ENCODE results near the gene SMYD5. TPM values are rescaled to one million over a fixed set of nuclear protein-coding genes. Genes with fewer than 3 reads are reported as not detected.
A peak's percentile ranks its signal among the peaks of the same experiment; 100 is the strongest.

The SMYD5 gene
- total RNA-seq, 2 donors from 2014 or later = 27.2 to 47.1 TPM

- H3K4me1 Mint-ChIP-seq (ENCODE audit: low read depth in 2 of 2) = peaks cover 36 to 47% of the 10 kb centered on the region in 2 donors
- no peaks in the 10 kb centered on the region for H3K27me3 Mint-ChIP-seq
- DNase-seq (ENCODE audit: low spot score) (no peak), ATAC-seq (no peak)
- peak overlapping the region in 1 of 2 donors; percentile 4 for H3K27ac Mint-ChIP-seq
- no peaks in the 10 kb centered on the region for H3K9me3 Mint-ChIP-seq
- H3K36me3 Mint-ChIP-seq = peaks cover 18% of the 10 kb centered on the region
- peak overlapping the region; percentile 98 for H3K4me3 Mint-ChIP-seq
These were observed 23.1 kb downstream of the SMYD5 start for GRCh38 chr2:73237168-73237567.

GRCh38 chr2:73238149-73238548 lies 24.1 kb downstream of the SMYD5 start:
- no peak for DNase-seq (ENCODE audit: low spot score)
- Mint-ChIP-seq H3K4me3 (no peak overlapping the region), H3K36me3 (peaks cover 18% of the 10 kb centered on the region)

DNA sequence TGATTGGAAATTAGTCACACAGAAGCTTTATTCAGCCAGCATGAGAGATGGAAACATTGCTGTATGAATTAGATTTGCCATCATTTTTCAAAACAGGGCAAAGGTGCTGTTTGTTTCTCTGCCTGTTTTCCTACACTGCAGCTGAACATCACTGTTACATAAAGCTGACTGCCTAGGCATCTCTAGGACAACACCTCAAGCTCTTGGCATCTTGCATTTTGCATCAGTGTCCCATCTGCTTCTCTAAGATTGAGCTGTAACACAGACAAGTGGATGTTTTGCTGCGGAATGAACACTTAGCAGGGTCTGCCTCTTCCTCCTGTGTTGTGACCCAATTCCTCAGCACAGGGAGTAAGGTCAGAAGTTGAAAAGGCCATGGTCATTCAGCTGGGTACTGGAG lies 24.9 kb downstream of the SMYD5 start:
- ATAC-seq = no peak
- peak overlapping the region in 1 of 2 donors; percentile 47 for H3K27ac Mint-ChIP-seq
- H3K9me3 Mint-ChIP-seq = no peaks in the 10 kb centered on the region
- peaks cover 32 to 35% of the 10 kb centered on the region in 2 donors for H3K4me1 Mint-ChIP-seq (ENCODE audit: low read depth in 2 of 2)
- no peak overlapping the region for H3K4me3 Mint-ChIP-seq
- DNase-seq (ENCODE audit: low spot score) = no peak
- H3K36me3 Mint-ChIP-seq = peaks cover 22% of the 10 kb centered on the region
- H3K27me3 Mint-ChIP-seq = no peaks in the 10 kb centered on the region

More at GRCh38 chr2:73238149-73238548, 24.1 kb downstream of the SMYD5 start:
- no peaks in the 10 kb centered on the region for H3K9me3 Mint-ChIP-seq
- H3K27ac Mint-ChIP-seq = peak overlapping the region in 1 of 2 donors; percentile 47
- no peak for ATAC-seq
- no peaks in the 10 kb centered on the region for H3K27me3 Mint-ChIP-seq
- H3K4me1 Mint-ChIP-seq (ENCODE audit: low read depth in 2 of 2) = peaks cover 32 to 41% of the 10 kb centered on the region in 2 donors

- H3K4me1 Mint-ChIP-seq (ENCODE audit: low read depth in 2 of 2) = peaks cover 29 to 37% of the 10 kb centered on the region in 2 donors
- no peak overlapping the region for H3K27ac Mint-ChIP-seq
- H3K36me3 Mint-ChIP-seq = peaks cover 26% of the 10 kb centered on the region
- ATAC-seq (no peak), DNase-seq (ENCODE audit: low spot score) (no peak)
- no peaks in the 10 kb centered on the region for H3K9me3 Mint-ChIP-seq
- no peak overlapping the region for H3K4me3 Mint-ChIP-seq
- no peaks in the 10 kb centered on the region for H3K27me3 Mint-ChIP-seq
These were observed 25.7 kb downstream of the SMYD5 start for GRCh38 chr2:73239776-73240175.

- no peak overlapping the region for H3K27ac Mint-ChIP-seq
- no peaks in the 10 kb centered on the region for H3K9me3 Mint-ChIP-seq
- no peak overlapping the region for H3K4me3 Mint-ChIP-seq
- H3K27me3 Mint-ChIP-seq = no peaks in the 10 kb centered on the region
- H3K36me3 Mint-ChIP-seq = peaks cover 24% of the 10 kb centered on the region
- peaks cover 6 to 13% of the 10 kb centered on the region in 2 donors for H3K4me1 Mint-ChIP-seq (ENCODE audit: low read depth in 2 of 2)
- DNase-seq (ENCODE audit: low spot score) = no peak
- ATAC-seq = no peak
These were observed 30.0 kb downstream of the SMYD5 start for GRCh38 chr2:73243884-73244570.

DNA sequence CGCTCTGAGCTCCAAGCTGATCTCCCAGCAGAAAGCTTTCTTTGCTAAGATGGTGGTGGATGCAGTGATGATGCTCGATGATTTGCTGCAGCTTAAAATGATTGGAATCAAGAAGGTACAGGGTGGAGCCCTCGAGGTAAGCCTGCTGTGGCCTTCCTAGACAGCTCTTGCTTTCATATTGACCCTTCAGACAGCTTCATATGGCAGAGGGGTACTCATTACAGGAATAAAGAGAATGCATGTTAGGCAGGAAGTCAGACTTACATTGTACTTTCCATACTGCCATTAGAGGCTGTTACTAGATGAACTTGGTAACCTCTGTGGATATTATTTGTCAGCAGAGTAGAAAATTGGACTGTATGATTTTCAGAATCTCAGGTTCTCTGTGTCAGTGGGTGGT lies 30.5 kb downstream of the SMYD5 start:
- Mint-ChIP-seq H3K4me3 (no peak overlapping the region), H3K36me3 (peaks cover 29% of the 10 kb centered on the region), H3K9me3 (no peaks in the 10 kb centered on the region), H3K4me1 (ENCODE audit: low read depth in 2 of 2) (peaks cover 6 to 13% of the 10 kb centered on the region in 2 donors), H3K27ac (no peak overlapping the region), H3K27me3 (no peaks in the 10 kb centered on the region)
- ATAC-seq = peak in 1 of 2 donors; percentile 48
- no peak for DNase-seq (ENCODE audit: low spot score)

DNA sequence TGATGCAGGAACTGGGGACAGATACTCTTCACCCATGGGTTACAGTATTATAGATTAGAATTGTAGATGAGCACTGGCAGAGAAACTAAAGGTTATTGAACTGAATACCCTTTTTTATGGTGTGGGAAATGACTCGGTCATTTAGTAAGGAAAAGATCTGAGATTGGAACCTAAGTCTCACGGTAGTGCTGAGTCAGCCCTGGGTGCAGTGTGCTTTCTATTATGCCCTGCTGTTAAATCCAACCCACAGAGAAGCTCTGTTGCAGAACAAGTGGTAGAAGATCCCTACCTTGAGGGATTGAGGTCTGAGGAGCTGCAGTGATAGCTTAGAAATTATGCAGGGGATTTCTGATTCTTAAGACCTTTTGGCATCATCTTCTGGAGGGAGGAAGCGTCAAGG lies 32.8 kb downstream of the SMYD5 start:
- H3K27ac Mint-ChIP-seq = no peak overlapping the region

DNA sequence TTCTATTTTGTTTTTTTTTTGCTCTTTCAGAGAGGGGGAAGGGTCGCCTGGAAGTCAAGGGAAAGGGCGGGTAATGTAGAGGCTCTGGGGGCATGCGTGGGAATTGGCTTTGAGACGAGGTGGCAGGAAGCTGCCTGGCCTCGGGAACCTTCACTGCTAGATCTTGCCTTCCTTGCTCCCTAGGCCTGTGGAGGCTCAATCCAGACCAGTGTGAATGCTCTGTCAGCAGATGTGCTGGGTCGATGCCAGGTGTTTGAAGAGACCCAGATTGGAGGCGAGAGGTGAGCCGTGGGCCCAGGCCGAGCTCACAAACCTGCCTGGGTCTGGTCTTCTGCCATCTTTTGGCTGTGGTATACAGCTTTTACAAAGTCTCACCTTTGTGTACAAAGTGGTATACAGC lies 35.6 kb downstream of the SMYD5 start:
- Mint-ChIP-seq H3K4me1 (ENCODE audit: low read depth in 2 of 2) (peaks cover 0 to 13% of the 10 kb centered on the region in 2 donors), H3K9me3 (no peaks in the 10 kb centered on the region), H3K27ac (no peak overlapping the region), H3K36me3 (peaks cover 31% of the 10 kb centered on the region), H3K4me3 (no peak overlapping the region), H3K27me3 (no peaks in the 10 kb centered on the region)
- ATAC-seq (no peak), DNase-seq (ENCODE audit: low spot score) (no peak)

More for the DNA sequence above, 32.8 kb downstream of the SMYD5 start:
- Mint-ChIP-seq H3K4me3 (no peak overlapping the region), H3K9me3 (no peaks in the 10 kb centered on the region), H3K36me3 (peaks cover 34% of the 10 kb centered on the region), H3K27me3 (no peaks in the 10 kb centered on the region), H3K4me1 (ENCODE audit: low read depth in 2 of 2) (peaks cover 6 to 13% of the 10 kb centered on the region in 2 donors)
- DNase-seq (ENCODE audit: low spot score) (no peak), ATAC-seq (no peak)

DNA sequence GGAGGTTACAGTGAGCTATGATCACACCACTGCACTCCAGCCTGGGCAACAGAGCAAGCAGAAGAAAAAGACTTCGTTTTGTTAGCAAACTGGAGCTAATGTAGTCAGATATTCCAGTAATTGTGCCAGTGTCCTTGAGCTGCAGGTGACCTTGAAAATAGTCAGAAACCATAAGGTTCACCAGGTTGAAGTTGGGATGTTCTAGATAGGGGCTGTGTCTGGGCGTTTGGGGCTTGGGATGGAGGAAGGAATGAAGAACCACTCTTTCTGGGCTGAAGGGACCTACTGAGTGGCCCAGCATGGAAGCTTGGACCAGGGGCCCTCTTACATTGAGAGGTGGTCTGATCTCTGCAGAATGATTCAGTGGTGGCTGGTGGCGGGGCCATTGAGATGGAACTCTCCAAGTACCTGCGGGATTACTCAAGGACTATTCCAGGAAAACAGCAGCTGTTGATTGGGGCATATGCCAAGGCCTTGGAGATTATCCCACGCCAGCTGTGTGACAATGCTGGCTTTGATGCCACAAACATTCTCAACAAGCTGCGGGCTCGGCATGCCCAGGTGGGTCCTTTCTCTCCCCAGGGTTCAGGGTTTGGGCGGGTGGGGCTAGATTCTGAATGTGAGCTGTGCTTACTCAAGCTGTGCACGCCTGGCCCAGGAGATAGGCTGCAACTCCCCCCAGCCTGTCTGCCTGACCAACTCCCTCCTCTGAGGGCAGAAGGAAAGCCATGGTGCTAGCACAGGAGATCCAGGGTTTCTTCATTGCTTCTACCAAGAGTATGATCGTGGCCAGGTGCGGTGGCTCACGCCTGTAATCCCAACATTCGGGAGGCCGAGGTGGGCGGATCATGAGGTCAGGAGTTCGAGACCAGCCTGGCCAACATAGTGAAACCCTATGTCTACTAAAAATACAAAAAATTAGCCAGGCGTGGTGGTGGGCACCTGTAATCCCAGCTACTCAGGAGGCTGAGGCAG lies 37.1 kb downstream of the SMYD5 start:
- no peak for ATAC-seq
- H3K9me3 Mint-ChIP-seq = no peaks in the 10 kb centered on the region
- peaks cover 0 to 11% of the 10 kb centered on the region in 2 donors for H3K4me1 Mint-ChIP-seq (ENCODE audit: low read depth in 2 of 2)
- H3K27me3 Mint-ChIP-seq = no peaks in the 10 kb centered on the region
- no peak overlapping the region for H3K27ac Mint-ChIP-seq
- no peak for DNase-seq (ENCODE audit: low spot score)
- H3K4me3 Mint-ChIP-seq = no peak overlapping the region
- peaks cover 24% of the 10 kb centered on the region for H3K36me3 Mint-ChIP-seq

DNA sequence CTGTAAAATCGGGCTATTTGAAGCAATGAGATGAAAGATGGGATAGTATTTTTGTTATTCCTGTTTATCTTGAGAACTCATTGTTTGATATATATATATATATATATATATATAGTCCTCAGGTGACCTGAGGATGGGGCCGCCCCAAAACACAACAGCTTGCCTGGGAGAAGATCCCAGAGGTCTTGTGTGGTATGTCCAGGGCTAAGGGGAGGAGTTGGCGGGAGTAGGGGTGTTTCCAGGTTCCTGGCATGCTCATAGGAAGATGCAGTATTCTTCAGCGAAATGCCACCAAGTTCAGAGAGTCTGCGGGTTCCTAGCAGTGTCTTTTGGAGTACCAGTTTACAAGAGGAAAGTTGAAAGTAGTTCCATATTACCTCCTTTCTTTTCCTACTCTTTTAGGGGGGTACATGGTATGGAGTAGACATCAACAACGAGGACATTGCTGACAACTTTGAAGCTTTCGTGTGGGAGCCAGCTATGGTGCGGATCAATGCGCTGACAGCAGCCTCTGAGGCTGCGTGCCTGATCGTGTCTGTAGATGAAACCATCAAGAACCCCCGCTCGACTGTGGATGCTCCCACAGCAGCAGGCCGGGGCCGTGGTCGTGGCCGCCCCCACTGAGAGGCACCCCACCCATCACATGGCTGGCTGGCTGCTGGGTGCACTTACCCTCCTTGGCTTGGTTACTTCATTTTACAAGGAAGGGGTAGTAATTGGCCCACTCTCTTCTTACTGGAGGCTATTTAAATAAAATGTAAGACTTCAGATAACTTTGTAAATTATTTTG lies 38.4 kb downstream of the SMYD5 start:
- Mint-ChIP-seq H3K4me3 (no peak overlapping the region), H3K27me3 (no peaks in the 10 kb centered on the region), H3K4me1 (ENCODE audit: low read depth in 2 of 2) (peaks cover 0 to 6% of the 10 kb centered on the region in 2 donors), H3K9me3 (no peaks in the 10 kb centered on the region), H3K36me3 (peaks cover 14% of the 10 kb centered on the region), H3K27ac (no peak overlapping the region)
- ATAC-seq (no peak), DNase-seq (ENCODE audit: low spot score) (no peak)

- DNase-seq (ENCODE audit: low spot score) (no peak), ATAC-seq (no peak)
- peaks cover 14% of the 10 kb centered on the region for H3K36me3 Mint-ChIP-seq
- no peak overlapping the region for H3K4me3 Mint-ChIP-seq
- peaks cover 0 to 6% of the 10 kb centered on the region in 2 donors for H3K4me1 Mint-ChIP-seq (ENCODE audit: low read depth in 2 of 2)
- H3K27ac Mint-ChIP-seq = peak overlapping the region in 1 of 2 donors; percentile 44
- no peaks in the 10 kb centered on the region for H3K9me3 Mint-ChIP-seq
- no peaks in the 10 kb centered on the region for H3K27me3 Mint-ChIP-seq
These were observed 39.4 kb downstream of the SMYD5 start for GRCh38 chr2:73253400-73253799.

DNA sequence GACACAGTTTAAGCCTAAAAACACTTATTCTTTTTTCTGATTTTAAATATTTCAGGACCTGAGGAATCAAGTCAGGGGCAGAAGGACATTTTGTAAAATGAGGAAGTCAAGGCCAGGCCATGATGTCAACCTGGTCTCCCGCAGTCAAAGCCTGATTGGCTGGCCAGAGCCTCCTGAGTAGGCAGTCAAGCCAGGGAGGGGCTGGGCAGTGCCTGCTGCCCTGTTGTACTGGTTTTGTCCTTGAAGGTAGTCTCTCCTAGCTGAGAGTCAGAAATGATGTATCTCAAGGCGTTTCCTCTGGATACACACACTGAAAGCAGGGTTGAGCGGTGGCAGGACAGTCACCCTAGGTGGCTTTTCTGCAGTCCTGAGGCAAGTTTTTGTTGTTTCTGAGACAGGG lies 39.9 kb downstream of the SMYD5 start:
- DNase-seq (ENCODE audit: low spot score) (no peak), ATAC-seq (no peak)
- Mint-ChIP-seq H3K36me3 (peaks cover 14% of the 10 kb centered on the region), H3K27me3 (no peaks in the 10 kb centered on the region), H3K4me3 (no peak overlapping the region), H3K9me3 (no peaks in the 10 kb centered on the region), H3K4me1 (ENCODE audit: low read depth in 2 of 2) (peaks cover 0 to 6% of the 10 kb centered on the region in 2 donors), H3K27ac (no peak overlapping the region)

DNA sequence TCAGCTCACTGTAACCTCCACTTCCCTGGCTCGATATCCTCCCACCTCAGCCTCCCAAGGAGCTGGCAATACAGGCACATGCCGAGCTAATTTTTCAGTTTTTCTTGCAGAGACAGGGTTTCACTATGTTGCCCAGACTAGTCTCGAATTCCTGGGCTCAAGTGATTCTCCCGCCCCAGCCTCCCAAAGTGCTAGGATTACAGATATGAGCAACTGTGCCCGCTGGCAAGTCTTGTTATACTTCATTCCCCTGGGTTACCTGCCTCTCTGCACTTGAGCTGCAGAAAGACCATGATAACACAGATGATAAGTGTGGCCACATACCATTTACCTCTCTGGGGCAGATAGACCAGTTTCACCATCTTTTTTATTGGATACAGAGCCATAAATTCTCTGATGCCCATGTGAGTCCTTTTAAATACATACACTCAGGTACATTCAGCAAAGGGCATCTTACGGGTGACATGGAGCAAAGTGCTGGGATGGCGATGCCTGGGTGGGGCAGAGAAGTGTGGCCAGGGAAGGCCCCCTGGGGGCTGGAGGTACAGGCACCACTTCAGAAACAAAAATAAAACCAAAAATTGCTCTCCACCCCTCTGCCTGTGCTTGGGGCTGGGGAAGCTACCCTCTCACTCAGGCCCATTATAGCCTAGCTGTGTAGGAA lies 40.4 kb downstream of the SMYD5 start:
- no peaks in the 10 kb centered on the region for H3K9me3 Mint-ChIP-seq
- peaks cover 0 to 4% of the 10 kb centered on the region in 2 donors for H3K4me1 Mint-ChIP-seq (ENCODE audit: low read depth in 2 of 2)
- H3K27ac Mint-ChIP-seq = no peak overlapping the region
- peaks cover 11% of the 10 kb centered on the region for H3K36me3 Mint-ChIP-seq
- no peaks in the 10 kb centered on the region for H3K27me3 Mint-ChIP-seq
- DNase-seq (ENCODE audit: low spot score) (no peak), ATAC-seq (no peak)
- H3K4me3 Mint-ChIP-seq = no peak overlapping the region

Measured in natural killer cell treated with Interleukin-12 subunit alpha and Interleukin-12 subunit beta and Interleukin-15 and Interleukin-18, amount 100 ng/mL, for 72 hours (primary cell).